Measurements from ENCODE around the gene FBXL15.
A peak's percentile ranks its signal among the peaks of the same experiment; 100 is the strongest.

The FBXL15 gene

GRCh38 chr10:102397222-102398171 lies 23.1 kb upstream of the FBXL15 start:
- DNase-seq (ENCODE audit: low read depth, low spot score), result no peak
- no peak overlapping the region for H3K27ac ChIP-seq

GRCh38 chr10:102398172-102399020 lies 22.2 kb upstream of the FBXL15 start:
- DNase-seq (ENCODE audit: low read depth, low spot score), result no peak
- H3K27ac ChIP-seq, result no peak overlapping the region

- DNase-seq (ENCODE audit: low read depth, low spot score), result peak; percentile 26
- peak overlapping the region; percentile 30 for H3K27ac ChIP-seq
Observed at GRCh38 chr10:102399217-102400021, 21.2 kb upstream of the FBXL15 start.

- DNase-seq (ENCODE audit: low read depth, low spot score), result no peak
- no peak overlapping the region for H3K27ac ChIP-seq
Observed at GRCh38 chr10:102400076-102400475, 20.6 kb upstream of the FBXL15 start.

GRCh38 chr10:102400598-102401341 lies 19.9 kb upstream of the FBXL15 start:
- H3K27ac ChIP-seq, result no peak overlapping the region
- no peak for DNase-seq (ENCODE audit: low read depth, low spot score)

GRCh38 chr10:102401342-102401654 lies 19.3 kb upstream of the FBXL15 start:
- H3K27ac ChIP-seq, result no peak overlapping the region
- DNase-seq (ENCODE audit: low read depth, low spot score), result no peak

GRCh38 chr10:102401735-102402511 lies 18.7 kb upstream of the FBXL15 start:
- H3K27ac ChIP-seq, result no peak overlapping the region
- DNase-seq (ENCODE audit: low read depth, low spot score), result peak; percentile 22

GRCh38 chr10:102402512-102402896 lies 18.1 kb upstream of the FBXL15 start:
- no peak overlapping the region for H3K27ac ChIP-seq
- DNase-seq (ENCODE audit: low read depth, low spot score), result no peak

GRCh38 chr10:102403115-102403514 lies 17.5 kb upstream of the FBXL15 start:
- no peak for DNase-seq (ENCODE audit: low read depth, low spot score)
- H3K27ac ChIP-seq, result no peak overlapping the region

GRCh38 chr10:102404361-102405107 lies 16.1 kb upstream of the FBXL15 start:
- no peak for DNase-seq (ENCODE audit: low read depth, low spot score)
- H3K27ac ChIP-seq, result no peak overlapping the region

GRCh38 chr10:102405108-102405571 lies 15.5 kb upstream of the FBXL15 start:
- DNase-seq (ENCODE audit: low read depth, low spot score), result no peak
- H3K27ac ChIP-seq, result no peak overlapping the region

GRCh38 chr10:102405632-102406031 lies 15.0 kb upstream of the FBXL15 start:
- no peak for DNase-seq (ENCODE audit: low read depth, low spot score)
- no peak overlapping the region for H3K27ac ChIP-seq

GRCh38 chr10:102406815-102407214 lies 13.8 kb upstream of the FBXL15 start:
- H3K27ac ChIP-seq, result no peak overlapping the region
- no peak for DNase-seq (ENCODE audit: low read depth, low spot score)

- no peak overlapping the region for H3K27ac ChIP-seq
- DNase-seq (ENCODE audit: low read depth, low spot score), result no peak
Observed at GRCh38 chr10:102407425-102408130, 13.1 kb upstream of the FBXL15 start.

GRCh38 chr10:102408131-102408727 lies 12.4 kb upstream of the FBXL15 start:
- H3K27ac ChIP-seq, result no peak overlapping the region
- DNase-seq (ENCODE audit: low read depth, low spot score), result no peak

GRCh38 chr10:102408728-102409603 lies 11.7 kb upstream of the FBXL15 start:
- H3K27ac ChIP-seq, result no peak overlapping the region
- DNase-seq (ENCODE audit: low read depth, low spot score), result no peak

Data from epithelial cell of prostate (primary cell).